Right hindlimb (tissue), 1 donor: ENCODE results near the gene TRRAP.

Experiments used
- DNase-seq: peaks from one replicate; pipeline ENCODE4 v3.0.0-alpha.2; 2018

TRRAP gene

DNA sequence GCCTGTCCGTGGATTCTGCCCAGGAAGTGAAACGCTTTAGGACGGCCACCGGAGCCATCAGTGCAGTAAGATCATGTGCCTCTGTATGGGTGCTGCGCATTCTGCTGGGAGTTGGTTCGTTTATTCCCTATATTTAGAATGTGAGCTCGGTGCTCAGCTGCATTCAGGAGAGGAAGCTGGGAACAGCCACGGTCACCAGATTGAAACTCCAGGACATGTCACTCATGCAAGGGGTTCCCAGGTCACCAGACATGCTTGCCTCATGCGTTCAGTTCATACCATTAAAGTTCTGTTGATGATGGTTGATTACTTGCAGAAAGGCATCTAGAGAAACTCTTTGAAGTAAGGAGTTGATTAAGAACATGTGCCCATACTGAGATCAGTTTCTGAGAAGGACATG is 78.1 kb downstream of the TRRAP start:
- DNase-seq, result no peak

DNA sequence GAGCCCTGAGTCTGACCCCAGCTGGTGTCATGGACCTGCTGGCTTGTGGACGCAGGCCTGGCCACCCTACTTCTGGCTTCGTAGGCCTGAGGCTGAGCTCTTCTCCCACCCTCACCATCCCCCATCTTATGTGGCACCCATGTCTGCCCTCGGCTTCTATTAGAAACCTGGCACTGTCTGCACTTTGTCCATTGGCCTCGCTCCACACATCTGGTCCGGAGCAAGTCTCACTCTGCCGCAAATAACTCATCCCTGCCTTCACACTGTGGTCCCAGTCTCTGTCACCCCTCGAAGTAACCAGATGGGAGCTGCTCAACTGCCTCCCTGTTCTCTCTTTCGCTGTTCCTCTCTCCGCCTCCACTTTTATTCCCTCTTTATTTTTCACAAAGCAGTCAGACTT is 78.6 kb downstream of the TRRAP start:
- DNase-seq, result no peak

DNA sequence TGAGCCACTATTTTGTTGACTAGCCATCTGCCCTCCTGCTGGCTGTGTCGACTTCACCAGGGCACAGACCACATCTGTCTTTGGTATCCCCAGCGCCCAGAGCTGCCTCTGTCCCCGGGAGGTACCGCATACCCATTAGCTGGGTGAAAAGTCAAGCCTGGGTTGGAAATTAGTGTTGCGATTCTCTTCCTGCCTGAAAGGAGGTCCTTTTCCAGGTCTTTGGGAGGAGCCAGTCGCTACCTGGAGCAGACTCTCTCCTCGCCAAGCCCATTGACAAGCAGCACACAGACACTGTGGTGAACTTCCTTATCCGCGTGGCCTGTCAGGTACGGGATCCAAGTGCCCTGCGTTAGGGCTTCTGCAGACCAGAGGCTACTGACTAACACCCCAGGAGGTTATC is 79.4 kb downstream of the TRRAP start:
- DNase-seq, result no peak

DNA sequence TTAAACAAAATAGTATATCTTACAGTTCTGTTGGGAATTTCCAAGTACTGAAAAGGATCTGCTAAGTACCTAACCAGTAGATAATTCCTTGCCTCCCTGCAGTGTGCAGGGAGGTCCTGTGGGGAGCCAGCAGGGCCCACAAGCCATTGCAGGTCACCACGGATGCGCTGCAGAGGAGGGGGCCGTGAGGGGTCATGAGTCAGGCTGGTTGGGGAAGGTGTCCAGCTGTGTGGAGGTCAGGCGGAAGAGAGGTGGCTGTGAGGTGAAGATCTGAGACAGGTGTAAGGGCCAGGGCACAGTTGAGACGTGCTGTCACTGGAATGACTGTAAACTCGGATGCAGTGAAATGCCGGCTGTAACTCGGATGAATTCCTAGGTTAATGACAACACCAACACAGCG is 80.6 kb downstream of the TRRAP start:
- no peak for DNase-seq

DNA sequence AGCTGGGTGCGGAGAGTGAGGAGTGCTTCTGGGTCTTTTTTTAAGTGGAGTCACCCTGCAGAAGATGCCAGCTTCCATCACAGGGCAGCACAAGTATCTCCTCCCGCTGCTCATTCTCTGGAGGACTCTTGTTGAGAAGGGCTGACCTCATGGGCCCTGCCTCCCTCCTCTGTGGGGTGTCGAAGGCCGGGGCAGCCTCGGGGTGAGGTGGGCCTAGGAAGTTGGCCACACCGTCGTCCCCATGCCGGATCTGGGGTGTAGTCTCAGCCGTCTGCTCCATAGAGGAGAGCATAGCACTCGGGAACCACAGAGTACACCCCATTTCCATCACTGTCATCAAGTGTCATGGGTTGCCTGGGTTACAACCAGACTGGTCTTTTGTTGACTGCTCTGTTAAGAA is 85.0 kb downstream of the TRRAP start:
- no peak for DNase-seq

DNA sequence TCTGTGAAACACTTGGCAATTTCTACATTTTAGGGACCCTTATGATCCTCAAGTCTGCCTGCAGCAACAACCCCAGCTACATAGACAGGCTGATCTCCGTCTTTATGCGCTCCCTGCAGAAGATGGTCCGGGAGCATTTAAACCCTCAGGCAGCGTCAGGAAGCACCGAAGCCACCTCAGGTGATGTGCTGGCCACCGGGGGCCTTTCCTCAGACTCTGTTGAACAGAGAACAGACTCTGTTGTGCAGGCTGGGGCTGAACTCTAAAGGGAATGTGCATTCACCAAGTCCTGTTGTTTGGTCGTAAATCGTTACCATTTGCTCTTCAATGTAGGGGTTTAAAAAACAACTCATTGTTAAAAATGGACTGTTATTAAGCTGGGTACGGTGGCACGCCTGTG is 86.3 kb downstream of the TRRAP start:
- no peak for DNase-seq

DNA sequence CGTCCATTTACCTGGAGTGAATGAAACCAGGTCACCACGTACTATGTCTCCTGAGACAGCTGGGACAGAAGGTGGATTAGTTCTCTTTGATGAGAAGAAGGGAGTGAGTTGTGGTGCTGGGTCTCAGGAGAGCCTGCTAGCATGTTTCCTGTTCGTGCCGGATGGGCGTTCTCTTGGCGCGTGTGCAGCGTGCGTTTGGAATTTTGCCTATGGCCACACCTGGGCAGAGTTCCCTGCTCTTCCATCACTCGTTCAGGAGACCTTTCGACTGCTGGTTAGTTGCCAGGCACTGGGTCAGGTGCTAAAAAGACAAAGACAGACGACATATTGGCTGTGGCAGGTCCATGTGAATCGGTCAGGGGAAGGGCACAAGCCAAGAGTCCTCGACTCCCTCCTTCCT is 90.3 kb downstream of the TRRAP start:
- no peak for DNase-seq

DNA sequence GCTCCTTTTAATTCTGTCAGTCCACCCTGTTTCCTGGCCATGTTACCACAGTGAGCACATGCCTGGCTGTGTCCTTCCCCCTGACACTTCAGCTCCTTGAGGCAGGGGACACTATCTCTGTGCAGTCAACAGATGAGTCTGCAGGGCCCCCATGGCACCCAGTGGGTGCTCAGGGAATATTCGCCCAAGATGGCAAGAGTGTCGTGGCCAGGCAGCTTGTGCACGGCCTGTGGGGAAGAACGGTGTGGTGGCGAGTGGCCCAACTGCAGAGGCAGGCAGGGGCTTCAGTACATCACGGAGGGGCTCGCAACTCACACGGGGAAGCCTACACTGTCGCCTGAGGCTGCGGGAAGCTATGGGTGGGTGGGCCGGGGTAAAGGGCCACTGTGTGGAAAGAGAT is 91.1 kb downstream of the TRRAP start:
- DNase-seq, result no peak

DNA sequence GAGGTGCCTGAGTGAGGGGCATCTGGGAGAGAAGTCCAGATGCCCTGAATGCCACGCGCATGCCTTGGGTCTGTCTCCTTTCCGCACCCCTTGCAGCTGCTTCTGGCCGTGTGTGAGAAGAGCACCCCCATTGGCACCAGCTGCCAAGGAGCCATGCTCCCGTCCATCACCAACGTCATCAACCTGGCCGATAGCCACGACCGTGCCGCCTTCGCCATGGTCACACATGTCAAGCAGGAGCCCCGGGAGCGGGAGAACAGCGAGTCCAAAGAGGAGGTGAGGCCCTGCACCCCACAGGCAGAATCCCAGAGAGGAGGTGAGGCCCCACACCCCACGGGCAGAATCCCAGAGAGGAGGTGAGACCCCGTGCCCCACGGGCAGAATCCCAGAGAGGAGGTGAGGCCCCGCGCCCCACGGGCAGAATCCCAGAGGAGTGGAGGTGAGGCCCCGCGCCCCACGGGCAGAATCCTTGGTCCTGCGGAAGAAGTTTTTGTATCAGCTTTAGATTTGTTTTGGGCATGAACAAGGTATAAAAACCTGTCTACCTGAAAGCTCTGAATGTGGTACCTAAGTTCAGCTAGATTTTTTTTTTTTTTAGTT is 91.8 kb downstream of the TRRAP start:
- DNase-seq, result no peak

DNA sequence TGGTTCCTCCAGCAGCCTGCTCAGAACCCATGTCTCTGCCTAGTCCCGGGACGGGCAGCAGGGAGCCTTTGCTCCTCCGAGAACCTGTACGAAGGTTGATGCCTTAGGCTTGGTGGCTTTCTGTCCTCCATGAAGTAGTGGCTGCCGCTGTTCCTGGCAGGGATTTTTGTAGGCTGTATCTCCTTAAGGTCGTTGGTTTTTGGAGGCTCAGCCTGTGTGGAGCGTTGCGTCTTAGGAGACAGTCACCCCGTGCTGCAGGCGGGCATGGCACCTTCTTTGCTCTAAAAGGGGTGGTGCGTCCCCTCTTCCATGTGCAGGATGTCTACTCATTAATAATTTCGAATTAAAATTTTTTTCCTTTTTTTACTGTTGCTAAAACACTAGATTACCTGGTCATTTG is 92.5 kb downstream of the TRRAP start:
- no peak for DNase-seq

DNA sequence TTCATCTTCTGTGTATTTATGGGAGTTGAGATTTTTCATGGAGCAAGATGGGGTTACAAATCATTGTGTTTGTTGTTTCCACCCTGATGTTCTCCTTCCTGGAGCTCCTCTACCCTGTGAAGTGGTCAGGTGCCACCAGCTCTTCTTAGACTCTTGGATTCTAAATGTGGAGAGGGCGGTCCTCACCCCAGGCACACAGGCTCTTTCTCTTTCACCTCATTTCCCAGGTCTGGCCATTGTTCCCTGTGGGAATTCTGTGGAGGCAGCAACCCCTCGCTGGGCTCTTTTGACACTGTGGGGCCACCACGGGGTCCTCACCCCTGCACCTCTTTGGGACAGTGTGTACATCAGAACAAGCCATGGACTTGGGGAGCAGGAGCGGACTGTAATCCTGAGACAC is 95.9 kb downstream of the TRRAP start:
- no peak for DNase-seq

DNA sequence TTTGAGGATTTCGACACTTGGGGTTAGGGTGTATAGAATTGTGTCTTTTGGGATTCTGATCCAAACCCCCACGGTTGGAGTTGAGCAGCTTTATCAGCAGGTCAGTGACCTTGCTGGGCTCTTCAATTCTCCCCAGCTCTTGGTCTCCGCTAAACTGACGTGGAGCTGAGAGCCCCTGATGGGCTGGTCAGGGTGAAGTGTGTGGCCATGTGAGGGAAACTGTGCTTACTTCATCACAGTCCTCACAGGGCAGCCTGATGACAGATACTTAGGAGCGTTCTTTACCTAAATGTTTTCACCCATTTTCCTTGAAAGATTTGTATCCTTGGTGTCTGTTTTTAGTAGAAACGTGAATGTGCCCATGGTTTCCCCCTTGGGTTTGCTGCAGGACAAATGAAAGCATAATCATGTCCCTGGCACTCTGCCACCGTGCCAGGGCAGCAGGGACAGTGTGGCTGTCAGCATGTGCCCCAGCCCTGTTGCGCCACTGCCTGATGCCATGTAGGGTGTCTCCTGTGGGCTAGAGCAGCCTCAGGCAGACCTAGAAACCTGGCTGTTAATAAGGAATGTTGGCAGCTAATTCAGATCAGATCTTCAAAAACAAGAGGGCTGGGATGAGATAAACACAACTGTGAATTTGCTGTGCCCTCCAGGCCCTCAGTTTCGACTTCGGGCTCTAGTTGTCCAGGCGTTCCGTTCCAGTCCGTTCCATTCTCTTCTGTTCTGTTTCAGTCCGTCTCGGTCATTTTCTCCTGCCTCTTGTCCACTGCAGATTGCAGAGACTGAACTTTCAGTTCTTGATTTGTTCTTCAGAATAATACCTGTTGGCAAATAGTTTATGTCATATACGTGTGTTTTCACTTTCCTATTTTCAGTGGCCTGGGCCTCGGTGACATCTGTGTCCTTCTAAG is 96.8 kb downstream of the TRRAP start:
- DNase-seq, result no peak

DNA sequence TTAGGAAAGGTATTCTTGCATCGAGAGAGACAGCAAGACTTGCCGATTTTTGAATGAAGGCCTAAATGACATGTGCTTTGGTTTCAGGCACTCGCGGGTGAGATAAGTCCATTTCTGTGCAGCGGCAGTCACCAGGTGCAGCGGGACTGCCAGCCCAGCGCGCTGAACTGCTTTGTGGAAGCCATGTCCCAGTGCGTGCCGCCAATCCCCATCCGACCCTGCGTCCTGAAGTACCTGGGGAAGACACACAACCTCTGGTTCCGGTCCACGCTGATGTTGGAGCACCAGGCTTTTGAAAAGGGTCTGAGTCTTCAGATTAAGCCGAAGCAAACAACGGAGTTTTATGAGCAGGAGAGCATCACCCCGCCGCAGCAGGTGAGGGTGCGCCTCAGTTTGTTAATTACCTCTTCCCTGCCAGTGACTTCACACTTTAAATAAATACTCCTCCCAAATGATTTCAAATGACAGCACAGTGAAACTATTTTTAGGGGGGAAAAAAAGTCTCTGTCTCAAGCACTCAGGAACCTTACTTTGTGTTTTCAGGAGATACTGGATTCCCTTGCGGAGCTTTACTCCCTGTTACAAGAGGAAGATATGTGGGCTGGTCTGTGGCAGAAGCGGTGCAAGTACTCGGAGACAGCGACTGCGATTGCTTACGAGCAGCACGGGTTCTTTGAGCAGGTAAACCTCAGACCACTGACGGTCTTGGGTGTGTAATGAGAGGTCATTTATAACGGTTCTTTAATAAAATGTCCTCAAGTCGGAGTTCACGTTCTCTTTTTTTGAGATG is 98.3 kb downstream of the TRRAP start:
- no peak for DNase-seq

DNA sequence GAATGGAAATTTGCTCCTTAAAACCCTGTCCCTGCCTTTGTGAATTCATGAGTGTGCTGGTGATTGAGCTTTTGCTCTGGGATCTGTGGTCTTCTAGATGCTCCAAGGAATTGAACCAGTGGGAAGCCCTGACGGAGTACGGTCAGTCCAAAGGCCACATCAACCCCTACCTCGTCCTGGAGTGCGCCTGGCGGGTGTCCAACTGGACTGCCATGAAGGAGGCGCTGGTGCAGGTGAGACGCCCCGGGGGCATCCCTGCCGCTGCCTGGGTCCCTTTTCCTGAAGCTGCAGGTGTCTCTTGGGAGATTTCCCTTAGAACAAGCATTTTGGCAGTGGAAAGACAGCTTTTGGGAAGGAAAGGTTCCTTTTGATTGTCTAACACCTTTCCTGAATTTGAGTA is 100.3 kb downstream of the TRRAP start:
- DNase-seq, result no peak

DNA sequence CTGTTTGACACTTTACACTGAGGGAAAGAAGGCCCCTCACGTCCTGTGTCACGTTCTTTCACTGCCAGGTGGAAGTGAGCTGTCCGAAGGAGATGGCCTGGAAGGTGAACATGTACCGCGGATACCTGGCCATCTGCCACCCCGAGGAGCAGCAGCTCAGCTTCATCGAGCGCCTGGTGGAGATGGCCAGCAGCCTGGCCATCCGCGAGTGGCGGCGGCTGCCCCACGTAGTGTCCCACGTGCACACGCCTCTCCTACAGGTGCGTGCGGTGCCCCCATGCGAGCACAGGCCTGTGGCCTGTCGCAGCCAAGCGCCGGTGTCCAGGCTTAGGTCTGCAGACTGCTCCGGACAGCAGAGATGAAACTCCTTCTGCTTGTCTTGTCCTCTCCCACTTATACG is 103.4 kb downstream of the TRRAP start:
- no peak for DNase-seq

DNA sequence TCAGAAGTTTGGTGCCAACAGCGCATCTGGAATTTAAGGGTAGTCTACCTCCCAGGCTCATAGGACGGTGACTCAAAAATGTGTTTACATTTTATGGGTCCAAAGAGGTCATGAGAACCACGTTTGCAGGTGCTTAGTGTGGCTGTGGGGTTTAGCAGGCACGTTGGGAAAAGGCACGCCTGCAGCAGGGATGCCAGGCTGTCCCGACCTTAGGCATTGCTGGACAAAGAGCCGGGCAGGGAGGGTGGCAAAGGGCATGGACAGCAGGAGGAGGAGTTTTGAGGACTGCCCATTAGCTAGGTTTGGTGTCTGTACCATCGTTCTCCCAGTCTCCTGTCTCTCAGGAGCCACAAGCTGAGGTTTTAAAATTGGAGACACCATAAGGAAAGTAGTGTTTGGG is 104.4 kb downstream of the TRRAP start:
- no peak for DNase-seq

DNA sequence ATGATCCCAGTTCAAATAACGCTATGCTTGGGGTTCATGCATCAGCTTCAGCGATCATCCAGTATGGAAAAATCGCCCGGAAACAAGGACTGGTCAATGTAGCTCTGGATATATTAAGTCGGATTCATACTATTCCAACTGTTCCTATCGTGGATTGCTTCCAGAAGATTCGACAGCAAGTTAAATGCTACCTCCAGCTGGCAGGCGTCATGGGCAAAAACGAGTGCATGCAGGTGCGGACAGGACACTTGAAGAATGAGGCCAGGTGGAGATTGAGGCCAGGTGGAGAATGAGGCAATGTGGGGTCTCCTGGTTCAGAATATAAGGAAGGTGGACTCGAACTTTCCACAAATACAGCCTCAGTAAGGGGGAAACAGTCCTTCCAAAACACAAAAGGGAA is 105.8 kb downstream of the TRRAP start:
- no peak for DNase-seq

DNA sequence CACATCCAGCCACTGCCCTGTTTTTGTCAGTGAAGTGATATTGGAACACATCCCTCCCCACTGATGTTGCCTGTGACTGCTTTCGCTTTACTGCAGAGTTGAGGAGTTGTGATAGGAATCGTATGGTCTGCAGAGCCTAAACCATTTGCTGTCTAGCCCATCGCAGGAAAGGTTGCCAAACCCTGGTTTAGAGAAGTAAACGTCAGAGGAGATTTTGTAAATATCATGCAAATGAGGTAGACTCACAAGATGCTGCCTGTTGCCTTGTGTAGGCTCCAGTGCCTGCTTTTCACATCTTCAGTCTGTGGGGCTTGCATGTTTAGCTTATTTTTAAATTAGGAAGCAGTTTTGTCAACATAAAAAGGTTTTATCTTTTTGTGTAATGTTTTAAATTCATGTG is 107.1 kb downstream of the TRRAP start:
- DNase-seq, result no peak

DNA sequence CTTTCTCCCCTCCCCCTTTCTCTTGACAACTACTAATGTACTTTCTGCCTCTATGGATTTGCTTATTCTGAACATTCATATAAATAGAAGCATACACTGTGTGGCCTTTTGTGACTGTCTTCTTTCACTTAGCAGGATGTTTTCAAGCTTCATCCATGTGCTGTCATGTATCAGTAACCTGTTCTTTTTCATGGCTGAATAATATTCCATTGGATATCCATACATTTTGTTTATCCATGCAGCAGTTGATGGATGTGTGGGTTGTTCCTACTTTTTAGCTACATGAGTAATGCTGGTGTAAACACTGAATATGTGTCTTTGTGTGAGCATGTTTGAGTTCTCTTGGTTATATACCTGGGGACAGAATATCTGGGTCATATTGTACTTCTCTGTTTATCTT is 107.6 kb downstream of the TRRAP start:
- DNase-seq, result no peak

DNA sequence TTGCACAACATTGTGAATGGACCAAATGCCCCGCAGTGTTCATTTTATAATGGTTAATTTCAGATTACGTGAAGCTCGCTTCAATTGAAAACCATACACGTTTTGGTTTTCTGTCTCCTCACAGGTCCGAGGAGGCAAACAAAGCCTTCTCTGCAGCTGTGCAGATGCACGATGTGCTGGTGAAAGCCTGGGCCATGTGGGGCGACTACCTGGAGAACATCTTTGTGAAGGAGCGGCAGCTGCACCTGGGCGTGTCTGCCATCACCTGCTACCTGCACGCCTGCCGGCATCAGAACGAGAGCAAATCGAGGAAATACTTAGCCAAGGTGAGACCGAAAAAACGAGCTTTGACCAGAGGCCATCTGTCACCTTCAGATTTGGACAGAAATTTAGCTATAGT is 110.3 kb downstream of the TRRAP start:
- no peak for DNase-seq

DNA sequence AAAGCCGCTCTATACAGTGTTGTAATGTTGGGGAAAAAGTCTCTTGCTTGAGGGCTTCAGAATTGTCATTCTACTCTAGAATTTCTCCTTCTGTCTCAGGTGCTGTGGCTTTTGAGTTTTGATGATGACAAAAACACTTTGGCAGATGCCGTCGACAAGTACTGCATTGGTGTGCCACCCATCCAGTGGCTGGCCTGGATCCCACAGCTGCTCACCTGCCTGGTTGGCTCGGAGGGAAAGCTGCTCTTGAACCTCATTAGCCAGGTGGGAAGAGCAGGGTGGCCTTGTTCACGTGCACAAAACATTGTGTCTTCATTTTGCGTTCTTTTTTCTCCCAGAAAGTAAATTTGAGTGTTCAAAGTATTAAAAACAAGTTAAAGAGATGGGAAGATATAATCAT is 112.0 kb downstream of the TRRAP start:
- no peak for DNase-seq

DNA sequence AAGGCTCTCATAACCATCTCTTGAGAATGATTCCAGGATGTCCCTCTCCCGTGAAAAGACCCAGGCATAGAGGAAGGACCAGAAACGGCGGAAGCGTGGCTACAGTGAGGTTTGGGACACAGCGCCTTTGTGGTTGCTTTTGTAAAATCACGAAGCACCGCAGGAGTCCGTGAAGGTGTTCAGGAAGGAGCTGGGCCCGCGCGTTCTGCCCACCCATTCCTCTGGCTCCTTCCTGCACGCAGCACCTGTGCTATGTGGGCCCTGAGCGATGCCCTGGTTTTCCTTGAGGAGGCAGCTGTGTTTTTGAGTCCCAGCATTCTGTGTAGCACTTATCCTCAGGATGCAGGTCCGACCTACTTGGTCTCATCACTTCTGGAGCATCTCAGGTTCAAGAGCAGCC is 112.8 kb downstream of the TRRAP start:
- DNase-seq, result no peak

DNA sequence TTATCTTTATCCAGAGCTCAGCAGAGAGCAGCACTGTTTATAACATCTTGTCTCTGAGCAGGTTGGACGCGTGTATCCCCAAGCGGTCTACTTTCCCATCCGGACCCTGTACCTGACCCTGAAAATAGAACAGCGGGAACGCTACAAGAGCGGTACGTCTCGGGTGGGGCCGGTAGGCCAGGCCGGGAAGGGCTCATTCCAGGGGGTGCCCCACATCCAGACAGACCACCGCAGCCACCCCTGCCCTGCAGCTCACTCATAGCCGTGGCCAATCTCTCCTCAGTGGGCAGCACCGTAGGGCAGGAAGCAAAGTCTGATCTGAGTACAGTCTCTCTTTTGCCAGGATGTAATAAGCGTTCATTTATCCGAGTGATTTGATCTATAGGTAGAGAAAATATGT is 113.7 kb downstream of the TRRAP start:
- no peak for DNase-seq
